Epidermal melanocyte (primary cell): ENCODE results near the gene LARGE1.

Source experiments
- DNase-seq: peaks from one replicate; pipeline ENCODE4 v3.0.0; 2011; ENCODE audit warnings: low spot score; ENCODE audit not compliant: insufficient read length

Gene LARGE1

GRCh38 chr22:33327348-33327860 lies 592.9 kb downstream of the LARGE1 start:
- DNase-seq, result no peak

DNA sequence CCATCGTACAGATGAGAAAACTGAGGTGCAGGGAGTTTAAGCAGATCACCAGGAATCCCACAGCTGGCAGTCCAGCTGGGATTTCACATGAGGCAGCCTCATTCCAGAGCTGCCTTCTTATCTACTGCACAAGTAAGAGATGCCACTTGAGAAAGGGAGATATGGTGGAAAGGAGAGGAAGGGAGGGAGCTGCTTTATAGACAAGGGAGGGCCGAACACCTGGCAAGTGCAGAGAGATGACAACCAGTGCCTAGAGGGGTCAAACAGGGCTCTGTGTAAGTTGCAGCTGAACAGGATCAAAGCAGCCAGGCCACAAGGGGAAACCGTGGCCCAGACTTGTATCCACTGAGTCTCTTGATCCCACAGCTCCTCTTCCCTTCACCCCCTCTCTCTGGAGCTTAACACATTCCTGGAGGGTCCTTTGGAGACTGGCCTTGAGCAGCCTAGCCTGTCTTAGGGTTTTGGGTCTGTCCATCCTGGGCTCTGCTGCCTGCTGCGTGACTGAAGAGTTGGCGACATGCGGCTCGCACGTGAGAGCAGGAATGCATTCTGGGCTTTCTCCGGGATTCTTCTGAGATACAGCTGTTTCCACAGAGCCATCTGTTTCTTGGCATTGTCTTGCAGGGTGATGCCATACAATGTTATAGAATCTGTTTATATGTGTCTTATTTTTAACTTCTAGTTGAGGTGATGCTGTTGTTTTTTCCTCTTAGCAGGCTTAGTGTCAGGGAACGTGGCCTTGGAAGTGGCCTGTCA lies 593.6 kb downstream of the LARGE1 start:
- DNase-seq, result no peak

- DNase-seq, result no peak
Observed at GRCh38 chr22:33325232-33326004, 594.9 kb downstream of the LARGE1 start.

DNA sequence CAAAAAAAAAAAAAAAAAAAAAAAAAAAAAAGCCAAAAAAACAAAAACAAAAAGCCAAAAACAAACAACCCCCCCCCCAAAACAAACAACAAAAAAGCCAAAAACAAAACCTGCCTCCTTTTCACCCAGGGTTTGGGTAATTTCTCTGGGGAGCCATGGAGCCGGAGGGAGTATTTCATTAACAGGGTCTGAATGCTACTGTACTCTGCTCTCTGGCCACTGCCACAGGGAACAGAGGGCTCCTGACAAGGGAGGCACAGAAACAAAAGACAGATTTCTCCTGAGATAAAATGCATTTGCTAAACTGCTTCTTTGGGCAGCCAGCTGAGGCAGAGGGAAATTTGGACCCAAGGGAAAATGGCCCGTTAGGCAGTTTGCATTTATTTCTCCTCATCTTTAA lies 596.0 kb downstream of the LARGE1 start:
- DNase-seq, result no peak

- DNase-seq, result no peak
Observed at GRCh38 chr22:33321466-33321865, 598.8 kb downstream of the LARGE1 start.

GRCh38 chr22:33315954-33316353 lies 604.3 kb downstream of the LARGE1 start:
- no peak for DNase-seq

- DNase-seq, result no peak
Observed at GRCh38 chr22:33315117-33315516, 605.2 kb downstream of the LARGE1 start.

- DNase-seq, result no peak
Observed at GRCh38 chr22:33314316-33314715, 606.0 kb downstream of the LARGE1 start.

DNA sequence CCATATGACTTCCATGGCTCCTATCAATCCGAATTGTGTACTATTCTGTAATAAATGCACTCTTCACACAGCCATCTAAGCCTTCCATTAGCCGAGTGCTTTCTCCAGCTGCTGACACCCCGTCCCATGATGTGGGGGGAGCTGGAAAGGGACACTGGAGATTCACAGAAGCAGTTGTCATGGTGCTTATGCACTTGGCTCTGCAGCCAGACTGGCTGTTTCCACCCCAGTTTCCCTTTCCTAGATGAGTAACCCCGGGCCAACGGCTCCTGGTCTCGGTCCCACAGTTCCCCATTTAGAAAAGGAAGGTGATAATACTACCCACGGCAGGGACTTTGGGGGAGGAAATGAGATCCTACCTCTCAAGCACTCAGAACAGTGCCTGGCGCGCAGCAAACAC lies 617.2 kb downstream of the LARGE1 start:
- no peak for DNase-seq

GRCh38 chr22:33302549-33302948 lies 617.7 kb downstream of the LARGE1 start:
- no peak for DNase-seq

GRCh38 chr22:33302049-33302545 lies 618.2 kb downstream of the LARGE1 start:
- peak; percentile 38 for DNase-seq

DNA sequence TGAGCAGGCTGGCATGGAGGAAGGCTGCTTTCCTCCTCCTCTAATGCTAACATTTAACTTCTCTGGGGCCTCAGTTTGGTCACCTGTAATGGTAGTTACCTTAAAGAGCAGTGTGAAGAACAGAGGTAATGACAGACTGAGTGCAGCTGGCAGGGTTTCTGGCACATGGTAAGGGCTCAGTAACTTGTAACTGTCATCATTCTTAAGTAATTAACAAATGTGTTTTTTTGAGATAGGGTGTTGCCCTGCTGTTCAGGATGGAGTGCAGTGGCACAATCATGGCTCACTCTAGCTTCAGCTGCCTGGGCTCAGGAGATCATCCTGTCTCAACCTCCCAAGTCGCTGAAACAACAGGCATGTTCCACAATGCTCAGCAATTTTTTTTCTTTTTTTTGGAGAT lies 620.1 kb downstream of the LARGE1 start:
- no peak for DNase-seq

- no peak for DNase-seq
Observed at GRCh38 chr22:33299245-33299956, 620.9 kb downstream of the LARGE1 start.

DNA sequence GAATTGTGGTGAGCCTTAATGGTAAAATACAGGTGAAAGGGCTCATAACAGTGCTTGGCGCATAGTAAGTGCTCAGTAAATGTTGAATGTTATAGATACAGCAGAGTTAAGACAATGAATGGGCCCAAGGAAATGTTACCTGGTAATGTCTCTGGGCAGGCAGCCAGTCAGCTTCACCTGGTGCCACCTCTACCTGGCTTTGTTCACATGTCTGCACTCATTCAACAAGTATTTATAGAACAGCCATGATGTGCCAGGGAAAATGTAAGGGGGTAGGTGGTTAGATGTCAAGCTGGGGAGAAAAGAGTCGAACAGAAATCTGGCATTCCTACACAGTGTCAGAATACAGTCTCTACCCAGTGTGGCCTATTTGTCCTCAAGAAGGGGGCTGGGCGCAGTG lies 623.3 kb downstream of the LARGE1 start:
- DNase-seq, result no peak

GRCh38 chr22:33288078-33288477 lies 632.2 kb downstream of the LARGE1 start:
- no peak for DNase-seq

- DNase-seq, result no peak
Observed at GRCh38 chr22:33275073-33275443, 645.2 kb downstream of the LARGE1 start.

GRCh38 chr22:33274214-33275072 lies 645.8 kb downstream of the LARGE1 start:
- no peak for DNase-seq

- no peak for DNase-seq
Observed at GRCh38 chr22:33272871-33273270, 647.4 kb downstream of the LARGE1 start.

- DNase-seq, result no peak
Observed at GRCh38 chr22:33272180-33272579, 648.1 kb downstream of the LARGE1 start.

GRCh38 chr22:33271390-33272161 lies 648.7 kb downstream of the LARGE1 start:
- no peak for DNase-seq
